ENCODE data around the gene GABRR3.

DNA sequence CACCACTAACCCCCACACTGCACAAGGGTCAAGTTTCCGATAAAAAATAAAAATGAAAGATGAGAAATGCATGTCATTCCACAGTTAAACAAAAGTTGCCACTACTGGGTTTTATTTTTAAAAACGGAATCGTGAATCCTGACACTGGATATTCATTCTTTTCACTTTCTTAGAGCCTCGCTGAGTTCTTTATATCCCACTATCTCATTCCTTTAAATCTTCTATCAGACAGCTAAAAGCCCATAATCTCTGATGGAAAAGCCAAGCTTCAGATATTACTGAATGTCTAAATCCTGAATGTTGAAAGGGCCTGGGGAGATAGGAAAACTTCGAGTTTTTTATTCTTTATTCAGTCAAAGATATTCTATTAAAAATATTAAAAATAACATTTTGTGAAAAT, 74.6 kb downstream of the GABRR3 start:
- TF ChIP-seq, protein P1, sequence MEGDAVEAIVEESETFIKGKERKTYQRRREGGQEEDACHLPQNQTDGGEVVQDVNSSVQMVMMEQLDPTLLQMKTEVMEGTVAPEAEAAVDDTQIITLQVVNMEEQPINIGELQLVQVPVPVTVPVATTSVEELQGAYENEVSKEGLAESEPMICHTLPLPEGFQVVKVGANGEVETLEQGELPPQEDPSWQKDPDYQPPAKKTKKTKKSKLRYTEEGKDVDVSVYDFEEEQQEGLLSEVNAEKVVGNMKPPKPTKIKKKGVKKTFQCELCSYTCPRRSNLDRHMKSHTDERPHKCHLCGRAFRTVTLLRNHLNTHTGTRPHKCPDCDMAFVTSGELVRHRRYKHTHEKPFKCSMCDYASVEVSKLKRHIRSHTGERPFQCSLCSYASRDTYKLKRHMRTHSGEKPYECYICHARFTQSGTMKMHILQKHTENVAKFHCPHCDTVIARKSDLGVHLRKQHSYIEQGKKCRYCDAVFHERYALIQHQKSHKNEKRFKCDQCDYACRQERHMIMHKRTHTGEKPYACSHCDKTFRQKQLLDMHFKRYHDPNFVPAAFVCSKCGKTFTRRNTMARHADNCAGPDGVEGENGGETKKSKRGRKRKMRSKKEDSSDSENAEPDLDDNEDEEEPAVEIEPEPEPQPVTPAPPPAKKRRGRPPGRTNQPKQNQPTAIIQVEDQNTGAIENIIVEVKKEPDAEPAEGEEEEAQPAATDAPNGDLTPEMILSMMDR (IDR thresholded peaks at IDR 0.05) = no peak
- TF ChIP-seq SIN3A (IDR thresholded peaks at IDR 0.05; ENCODE audit: borderline replicate concordance, insufficient read depth, low read depth, low read length) = no peak

Measured in Panc1 (cell line).